CD4-positive, alpha-beta T cell treated with Interleukin-12 subunit alpha and Interleukin-12 subunit beta, for 1 hour (primary cell): Measurements from ENCODE around the gene ABCC1.
"Not testable (repeated sequence)": the region's sequence is repeated elsewhere in the genome, so short reads cannot be mapped to it uniquely, and the experiment has no call there.

Experiments
- DNase-seq: peaks from one replicate; pipeline ENCODE4 v3.0.0-alpha.2; 2020

ABCC1 gene

DNA sequence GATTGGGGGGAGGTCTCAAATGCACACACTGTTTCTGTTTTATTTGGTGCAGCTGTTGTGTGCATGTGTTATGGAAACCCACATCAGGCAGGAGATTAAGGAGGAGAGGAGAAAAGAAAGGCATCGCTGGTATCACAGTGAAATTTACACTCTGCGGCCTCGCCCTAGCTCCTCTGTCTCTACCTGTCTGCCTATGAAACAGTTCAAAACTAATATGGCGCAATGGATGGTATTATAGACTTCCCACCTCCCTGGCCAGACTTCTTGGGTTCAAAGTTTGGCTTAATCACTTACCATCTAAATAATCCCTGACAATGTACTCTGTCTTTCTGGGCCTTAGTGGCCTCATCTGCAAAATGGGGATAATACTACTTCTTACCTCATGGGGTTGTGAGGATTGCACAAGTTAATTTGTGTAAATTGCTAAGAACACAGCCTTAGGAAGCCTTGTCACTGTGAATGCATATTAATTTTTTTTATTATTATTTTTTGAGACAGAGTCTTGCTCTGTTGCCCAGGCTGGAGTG is 1.4 kb upstream of the ABCC1 start:
- no peak for DNase-seq

DNA sequence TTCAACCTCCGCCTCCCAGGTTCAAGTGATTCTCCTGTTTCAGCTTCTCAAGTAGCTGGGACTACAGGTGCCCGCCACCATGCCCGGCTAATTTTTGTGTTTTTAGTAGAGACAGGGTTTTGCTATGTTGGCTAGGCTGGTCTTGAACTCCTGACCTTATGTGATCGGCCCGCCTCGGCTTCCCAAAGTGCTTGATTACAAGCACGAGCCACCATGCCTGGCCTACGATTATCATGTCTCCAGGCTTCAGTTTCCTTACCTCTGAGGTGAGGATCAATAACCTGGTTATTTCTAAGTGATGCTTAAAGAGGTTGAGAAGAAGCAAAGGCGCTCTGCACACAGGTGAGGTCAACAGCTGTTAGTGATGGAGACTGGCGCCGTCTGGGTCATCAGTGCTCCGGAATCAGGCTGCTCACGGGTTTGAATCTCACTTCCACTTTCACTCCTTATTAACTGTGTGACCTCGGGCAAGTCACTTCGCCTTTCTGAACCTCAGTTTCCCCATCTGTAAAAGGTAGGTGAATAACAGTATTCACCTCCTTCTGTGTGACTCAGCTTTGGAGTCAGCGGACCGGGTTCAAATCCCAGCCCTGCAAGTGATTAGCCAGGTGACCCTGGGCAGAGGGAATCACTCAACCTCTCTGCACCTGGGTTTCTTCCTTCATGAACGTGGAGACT is 745 bp upstream of the ABCC1 start:
- no peak for DNase-seq

DNA sequence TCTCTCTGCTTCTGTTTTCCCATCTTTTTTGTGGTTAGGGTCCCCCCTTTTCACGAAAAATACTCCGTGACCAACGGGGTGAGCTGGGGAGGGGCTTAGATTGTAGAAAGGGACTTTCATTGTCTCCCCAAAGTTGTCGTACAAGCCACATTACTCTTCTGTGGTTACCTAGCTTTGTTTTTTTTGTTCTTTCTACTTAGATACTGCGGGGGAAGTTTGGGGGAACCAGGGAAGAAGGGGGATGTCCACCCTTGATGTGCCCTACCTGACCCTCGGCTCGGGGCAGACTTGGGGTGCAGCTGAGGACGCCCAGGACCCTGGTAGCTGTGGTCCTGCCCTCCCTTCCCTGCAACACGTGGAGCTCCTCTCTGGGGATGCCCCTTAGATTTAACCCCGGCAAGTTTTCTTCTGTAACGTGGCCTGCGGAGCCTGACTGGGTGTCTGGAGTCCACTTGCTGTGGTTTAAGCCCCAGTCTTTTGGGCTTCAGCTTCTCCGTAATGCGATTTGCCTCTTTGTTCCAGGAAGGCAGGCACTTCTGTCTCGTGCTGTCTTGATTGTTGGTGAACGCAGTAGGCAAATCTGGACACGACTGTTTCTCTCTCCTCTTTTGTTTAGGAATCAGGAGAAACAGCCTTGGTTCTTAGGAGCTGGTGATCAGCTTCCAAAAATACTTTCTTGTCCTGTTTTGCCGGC is 892 bp downstream of the ABCC1 start:
- peak; percentile 67 for DNase-seq

DNA sequence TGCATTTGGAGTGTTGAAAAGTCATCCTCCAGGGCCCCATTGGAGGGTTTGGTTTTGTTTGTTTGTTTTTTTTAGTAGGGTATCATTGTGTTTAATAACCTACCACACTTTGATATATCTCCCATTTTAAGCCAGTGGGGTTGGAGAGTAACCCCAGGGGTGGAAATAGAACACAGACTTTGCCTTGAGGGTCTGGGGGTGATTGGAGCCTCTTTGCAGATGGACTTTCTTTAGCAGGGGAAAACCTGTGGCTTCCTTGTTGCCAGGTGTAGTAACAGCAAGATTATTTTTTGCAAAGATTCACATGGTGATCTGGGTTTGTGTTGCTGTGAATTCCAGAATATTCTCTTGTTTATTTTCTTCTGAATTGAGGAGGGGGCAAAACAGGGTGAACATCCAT is 1.5 kb downstream of the ABCC1 start:
- no peak for DNase-seq

DNA sequence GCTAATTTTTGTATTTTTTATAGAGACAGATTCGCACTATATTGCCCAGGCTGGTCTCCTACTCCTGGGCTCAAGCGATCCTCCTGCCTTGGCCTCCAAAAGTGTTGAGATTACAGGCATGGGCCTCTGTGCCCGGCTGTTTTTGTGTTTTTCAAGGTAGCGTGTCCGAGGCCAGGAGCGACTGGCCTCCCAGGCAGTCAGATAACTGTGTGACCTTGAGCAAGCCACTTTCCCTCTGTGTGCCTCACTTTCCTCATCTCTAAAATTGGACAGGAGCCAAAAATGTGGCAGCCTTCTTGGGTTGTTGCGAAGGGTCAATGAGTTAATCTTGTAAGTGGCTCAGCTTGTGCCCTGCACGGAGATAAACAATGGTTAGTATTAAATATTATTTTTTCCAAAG is 2.4 kb downstream of the ABCC1 start:
- DNase-seq: no peak

DNA sequence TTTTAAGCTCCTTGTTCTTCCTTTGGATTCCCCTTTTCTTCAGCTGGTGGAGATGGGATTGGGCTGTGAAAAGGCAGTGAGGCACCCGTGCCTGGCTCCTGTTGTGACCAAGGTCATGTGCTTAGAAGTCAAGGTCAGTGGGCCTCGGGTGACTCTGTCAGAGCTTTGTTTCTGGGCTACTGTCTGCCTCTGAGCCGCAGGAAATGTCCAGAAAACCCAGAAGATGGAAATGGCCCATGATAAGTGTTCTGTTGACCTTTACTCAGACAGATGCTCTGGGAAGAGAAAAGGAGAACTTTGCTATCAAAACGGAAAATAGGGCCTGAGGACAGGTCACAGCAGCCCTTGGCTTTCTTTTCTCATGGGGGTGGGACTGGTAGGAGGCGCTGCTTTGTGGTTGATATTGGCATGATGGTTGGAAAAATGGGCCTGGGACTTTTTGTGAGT is 2.9 kb downstream of the ABCC1 start:
- DNase-seq: no peak

DNA sequence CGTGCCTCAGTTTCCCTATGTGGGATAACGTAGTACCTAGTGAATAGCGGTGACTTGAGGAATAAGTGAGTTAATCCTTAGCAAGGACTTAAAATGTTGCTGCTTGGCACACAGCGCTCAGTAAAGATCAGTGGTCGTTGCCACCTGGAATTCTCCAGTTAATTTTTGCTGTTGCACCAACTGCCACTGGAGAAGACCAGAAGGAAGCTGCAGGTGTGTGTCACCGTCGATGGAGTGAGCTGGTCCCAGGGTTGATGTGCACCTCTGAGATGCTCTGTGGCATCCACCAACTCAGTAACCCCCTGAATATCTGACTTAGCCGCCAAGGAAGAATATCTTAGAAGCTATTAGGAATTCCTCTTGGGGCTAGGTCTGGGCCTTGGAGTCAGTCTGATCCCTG is 4.1 kb downstream of the ABCC1 start:
- DNase-seq: no peak

DNA sequence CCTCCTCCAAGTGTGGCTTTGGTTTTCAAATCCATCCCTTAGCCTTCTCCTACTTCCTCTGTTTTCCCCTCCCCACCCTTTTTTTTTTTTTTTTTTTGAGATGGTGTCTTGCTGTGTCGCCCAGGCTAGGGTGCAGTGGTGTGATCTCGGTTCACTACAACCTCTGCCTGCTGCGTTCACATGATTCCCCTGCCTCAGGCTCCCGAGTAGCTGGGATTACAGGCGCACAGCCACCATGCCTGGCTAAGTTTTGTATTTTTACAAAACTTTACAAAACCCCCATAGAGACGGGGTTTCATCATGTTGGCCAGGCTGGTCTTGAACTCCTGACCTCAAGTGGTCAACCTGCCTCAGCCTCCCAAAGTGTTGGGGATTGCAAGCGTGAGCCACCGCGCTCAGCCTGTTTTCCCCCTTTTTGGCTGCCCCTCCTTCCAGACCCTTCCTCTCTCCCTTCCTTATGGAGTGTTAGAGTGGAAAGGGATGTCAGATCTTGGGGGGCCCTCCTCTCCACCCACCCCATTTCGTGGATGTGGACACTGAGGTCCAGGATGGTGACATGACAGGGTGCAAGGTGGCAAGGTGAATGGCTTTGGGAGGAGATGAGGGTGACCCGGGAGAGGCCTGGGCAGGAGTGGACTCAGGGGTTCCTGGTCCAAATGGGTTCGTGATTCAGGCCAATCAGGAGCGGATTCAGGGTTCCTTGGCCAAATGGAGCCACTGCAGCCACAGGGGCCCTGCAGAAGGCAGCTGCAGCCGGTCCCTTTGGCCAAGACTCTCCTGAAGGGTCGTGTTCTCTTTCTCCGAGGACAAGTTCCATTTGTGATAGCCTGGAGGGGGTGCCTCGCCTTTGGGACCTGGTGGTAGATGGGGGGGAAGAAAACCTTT is 4.8 kb downstream of the ABCC1 start:
- no peak for DNase-seq

DNA sequence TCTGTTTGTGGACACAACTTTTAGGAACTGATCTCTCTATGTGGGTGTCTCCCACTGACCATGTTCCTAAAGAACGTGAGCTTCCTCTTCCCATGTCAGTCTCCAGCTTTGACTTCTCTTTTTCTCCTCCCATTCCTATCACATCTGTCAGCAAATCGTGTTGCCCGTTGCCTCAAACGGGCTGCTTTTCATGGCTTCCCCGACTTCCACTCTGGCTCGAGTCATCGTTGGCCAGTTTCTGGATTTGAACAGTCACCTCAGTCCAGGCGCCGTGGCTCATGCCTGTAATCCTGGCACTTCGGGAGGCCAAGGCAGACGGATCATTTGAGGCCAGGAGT is 5.4 kb downstream of the ABCC1 start:
- DNase-seq: no peak

DNA sequence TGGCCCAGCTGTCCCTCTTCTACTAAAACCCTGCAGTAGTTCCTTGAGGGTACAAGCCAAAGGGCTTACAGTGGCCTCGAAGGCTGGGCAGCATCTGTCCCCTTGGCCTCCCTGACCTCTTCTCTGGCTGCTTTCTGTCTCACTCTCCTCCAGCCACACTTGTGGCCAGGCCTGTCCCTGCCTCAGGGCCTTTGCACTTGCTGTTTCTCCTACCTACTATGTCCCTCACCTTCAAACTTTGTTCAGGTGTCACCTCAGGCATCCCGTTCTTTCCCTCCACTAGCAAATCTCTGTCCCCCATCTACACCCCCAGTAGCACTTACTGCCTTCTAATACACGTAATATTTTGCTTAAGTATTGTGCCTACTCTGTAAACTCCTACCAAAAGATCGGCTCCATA is 6.0 kb downstream of the ABCC1 start:
- no peak for DNase-seq

DNA sequence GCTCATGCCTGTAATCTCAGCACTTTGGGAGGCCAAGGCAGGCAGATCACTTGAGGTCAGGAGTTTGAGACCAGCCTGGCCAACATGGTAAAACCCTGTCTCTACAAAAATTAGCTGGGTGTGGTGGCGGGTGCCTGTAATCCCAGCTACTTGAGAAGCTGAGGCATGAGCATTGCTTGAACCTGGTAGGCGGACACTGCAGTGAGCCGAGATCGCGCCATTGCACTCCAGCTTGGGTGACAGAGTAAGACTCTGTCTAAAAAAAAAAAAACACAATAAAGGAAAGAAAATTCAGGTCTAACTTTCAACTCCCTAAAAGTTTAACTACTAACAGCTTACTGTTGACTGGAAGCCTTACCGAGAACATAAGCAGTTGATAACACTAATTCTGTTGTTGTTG is 6.7 kb downstream of the ABCC1 start:
- not testable (repeated sequence) for DNase-seq

DNA sequence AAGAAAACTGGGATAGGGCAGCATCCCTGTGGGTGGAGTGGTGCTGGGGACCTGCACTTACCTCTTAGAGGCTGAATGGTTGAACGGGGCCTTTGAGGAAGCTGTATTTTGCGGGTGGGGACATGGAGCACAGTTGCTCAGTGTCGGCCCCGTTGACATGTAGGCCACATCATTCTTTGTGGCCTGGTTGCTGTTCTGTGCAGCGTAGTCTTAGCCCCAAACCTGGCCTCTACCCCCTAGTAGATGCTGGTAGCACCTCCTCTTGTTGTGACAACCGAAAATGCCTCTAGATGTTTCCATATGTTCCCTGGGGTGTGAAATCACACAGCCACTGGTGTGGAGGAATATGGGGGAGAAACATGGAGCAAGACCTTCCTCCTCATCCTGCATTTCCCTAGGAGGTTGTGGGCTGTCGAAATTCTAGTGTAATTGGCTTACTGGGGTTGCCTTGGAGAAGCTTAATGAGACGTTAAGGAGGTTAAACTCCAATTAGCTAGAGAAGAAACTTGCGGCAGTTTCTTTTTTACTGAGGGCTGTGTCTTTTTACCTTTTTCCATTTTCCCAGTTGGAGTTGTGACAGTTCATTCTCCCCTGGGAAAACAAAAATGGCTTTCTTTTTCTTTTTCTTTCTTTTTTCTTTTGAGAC is 9.4 kb downstream of the ABCC1 start:
- DNase-seq: peak; percentile 23

DNA sequence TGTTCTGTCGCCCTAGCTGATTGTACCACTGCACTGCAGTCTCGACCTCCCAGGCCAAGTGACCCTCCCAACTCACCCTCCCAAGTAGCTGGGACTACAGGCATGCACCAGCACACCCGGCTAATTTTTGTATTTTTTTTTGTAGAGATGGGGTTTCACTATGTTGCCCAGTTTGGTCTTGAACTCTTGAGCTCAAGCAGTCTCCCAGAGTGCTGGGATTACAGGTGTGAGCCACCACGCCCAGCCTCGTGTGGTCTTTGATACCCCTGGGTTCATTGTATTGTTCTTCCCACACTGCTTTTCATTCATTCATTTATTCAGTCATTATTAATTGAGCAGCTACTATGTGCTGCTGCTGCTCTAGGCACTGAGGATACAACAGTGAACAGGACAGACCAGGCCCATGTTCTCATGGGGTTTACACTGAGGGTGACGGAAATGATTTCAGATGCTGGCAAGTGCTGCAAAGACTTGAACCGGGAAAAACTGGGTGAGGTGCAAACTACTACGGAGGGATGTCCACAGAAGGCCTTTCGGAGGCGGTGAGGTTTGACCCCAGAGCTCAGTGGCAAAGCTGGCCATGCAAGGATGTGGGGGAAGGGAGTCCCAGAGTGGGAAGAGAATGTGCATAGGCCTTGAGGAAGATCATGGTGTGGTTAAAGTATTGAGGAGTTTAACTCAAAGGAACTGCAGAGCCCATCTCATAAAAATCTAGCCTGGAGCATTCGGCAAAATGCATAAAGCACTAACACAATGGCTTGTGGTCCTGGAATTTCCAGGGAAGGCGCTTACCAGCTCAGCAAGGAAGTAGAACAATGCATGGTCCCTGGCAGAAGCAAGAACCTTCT is 10.9 kb downstream of the ABCC1 start:
- no peak for DNase-seq

DNA sequence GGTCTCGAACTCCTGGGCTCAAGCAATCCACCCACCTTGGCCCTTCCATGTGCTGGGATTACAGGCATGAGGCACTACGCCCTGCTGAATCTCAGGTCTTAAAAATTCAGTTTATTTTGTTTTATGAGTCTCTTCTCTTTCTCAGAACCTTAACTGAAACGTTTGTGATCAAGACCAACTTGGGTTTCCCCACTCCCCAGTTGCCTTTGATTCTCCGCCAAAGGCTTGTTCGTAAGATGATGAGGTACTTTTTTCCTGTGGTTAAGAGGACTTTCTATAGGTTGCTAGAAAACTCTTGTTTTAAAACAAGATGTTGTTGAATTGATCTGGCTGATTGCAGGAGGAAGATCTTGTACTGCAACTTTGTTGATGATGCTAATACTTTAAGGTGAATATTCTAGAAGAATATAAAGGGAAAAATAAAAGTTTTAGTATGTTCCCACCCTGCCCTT is 11.7 kb downstream of the ABCC1 start:
- peak; percentile 87 for DNase-seq

DNA sequence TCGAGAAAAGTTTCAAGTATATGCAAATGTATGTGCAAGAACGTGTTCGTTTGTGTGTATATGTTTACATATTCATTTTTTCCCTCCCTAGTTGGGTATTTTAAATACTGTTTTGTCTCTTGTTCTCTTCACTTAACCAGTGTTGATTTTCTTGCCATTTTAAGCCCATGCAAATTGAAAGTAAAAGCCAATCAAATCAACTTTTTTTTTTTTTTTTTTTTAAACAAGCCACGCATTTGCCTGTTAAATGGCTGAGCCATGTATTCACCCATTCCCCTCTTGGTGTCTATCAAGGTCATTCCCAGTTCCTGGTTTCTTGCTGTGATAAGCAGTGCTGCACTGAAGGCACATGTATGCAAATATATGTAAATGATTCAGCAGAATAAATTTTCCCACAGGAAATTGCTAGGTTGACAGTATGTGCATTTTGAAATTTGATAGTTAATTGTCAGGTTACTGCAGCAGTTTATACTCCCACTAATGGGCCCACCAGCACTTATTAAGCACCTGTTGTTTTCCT is 12.2 kb downstream of the ABCC1 start:
- no peak for DNase-seq

DNA sequence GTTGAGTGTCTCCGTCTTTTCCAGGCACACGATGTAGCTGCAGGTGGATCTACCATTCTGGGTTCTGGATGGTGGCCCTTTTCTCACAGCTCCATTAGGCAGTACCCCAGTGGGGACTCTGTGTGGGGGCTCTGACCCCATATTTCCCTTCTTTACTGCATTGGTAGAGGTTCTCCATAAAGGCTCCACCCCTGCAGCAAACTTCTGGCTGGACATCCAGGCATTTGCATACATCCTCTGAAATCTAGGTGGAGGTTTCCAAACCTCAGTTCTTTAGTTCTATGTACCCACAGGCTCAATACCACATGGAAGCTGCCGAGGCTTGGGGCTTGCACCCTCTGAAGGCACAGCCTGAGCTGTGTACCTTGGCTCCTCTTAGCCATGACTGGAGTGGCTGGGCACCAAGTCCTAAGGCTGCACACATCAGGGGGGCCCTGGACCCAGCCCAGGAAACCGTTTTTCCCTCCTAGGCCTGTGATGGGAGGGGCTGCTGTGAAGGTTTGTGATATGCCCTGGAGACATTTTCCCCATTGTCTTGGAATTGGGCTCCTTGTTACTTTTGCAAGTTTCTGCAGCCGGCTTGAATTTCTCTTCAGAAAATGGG is 14.0 kb downstream of the ABCC1 start:
- no peak for DNase-seq

DNA sequence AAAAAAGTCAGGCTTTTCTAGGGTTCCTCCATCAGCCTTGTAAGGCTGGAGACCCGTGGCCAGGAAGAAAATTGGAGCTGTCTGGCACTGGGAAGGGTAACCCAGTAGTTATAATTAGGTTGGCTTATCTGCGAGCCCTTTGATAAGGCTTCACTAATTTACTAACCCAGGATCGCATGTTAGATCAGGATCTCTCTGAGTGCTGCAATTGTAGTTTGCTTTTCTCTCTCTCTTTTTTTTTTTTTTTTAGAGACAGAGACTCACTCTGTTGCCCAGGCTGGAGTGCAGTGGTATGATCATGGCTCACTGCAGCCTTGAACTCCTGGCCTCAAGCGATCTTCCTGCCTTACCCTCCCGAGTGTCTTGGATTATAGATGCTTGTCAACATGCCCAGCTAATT is 17.0 kb downstream of the ABCC1 start:
- DNase-seq: no peak

DNA sequence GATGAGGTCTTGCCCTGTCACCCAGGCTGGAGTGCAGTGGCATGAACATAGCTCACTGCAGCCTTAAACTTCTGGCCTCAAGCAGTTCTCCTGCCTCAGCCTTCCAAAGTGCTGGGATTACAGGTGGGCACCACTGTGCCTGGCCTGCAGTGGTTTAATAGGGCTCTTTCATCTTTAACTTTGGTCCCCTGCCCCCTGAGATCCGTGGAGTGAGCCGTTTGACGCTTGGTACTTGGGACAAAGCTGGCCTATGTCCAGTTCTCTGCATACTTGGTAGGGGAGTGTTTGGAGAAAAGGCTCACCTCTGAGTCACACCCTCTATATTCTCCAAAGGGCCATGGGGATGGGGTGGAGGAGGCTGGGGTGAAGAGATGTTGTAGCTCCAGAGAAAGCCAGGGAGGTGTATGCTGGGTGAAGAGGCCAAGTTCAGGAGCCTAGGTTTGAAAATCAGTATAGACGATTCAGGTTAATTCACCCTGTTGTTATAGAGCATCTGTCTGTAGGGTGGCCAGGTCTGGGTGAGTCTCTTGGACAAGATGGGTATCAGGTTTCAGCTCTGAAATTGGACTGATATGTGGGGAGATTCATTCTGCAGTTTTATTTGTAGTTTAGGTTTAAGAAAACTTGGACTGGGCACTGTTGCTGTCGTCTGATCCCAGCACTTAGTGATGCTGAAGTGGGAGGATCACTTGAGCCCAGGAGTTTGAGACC is 17.6 kb downstream of the ABCC1 start:
- no peak for DNase-seq

DNA sequence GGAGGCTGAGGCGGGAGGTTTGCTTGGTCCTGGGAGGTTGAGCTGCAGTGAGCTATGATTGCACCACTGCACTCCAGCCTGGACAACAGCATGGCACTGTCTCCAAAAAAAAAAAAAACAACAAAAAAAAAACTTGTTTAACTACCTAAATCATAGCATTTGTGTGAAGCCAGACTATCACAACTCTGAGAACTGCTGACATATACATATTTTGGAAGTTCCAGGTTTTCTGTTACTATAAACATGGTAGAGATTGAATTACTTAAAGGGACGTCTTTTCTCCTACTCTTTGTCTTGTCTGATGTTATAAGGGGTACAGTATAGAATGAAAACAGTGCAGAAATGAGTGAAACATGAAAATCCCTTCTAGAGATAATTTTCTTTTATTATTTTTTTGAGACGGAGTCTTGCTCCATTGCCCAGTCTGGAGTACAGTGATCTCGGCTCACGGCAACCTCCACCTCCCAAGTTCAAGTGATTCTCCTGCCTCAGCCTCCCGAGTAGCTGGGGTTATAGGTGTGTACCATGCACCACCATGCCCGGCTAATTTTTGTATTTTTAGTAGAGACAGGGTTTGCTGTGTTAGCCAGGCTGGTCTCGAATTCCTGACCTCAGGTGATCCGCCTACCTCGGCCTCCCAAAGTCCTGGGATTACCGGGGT is 18.4 kb downstream of the ABCC1 start:
- DNase-seq: no peak

DNA sequence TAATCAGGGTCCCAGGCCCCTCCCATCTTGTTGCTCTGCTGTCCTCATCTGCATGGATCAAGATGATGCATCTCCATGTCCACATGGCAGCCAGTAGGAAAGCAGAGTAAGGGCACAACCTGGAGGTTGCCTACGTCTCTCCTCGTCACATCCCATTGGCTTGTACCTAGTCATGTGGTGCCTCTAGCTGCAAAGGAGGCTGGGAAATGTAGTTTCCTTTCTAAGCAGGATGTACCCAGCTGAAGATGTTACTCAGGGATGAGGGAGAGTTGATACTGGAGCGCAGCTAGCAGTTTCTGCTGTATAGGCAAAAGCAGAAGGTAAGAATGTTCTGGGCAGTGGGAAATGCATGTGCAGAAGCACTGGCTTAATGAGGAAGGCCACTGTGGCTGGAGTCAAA is 20.8 kb downstream of the ABCC1 start:
- DNase-seq: no peak
